BLaER1 treated with 17β-estradiol and CSF1 and Interleukin-3, amounts not matched to agents 10 nM and 100 nM (cell line): Measurements from ENCODE around the gene TCP11L2.

Experiments used
- H3K27ac ChIP-seq, 11 experiments: shearing (Covaris generic); formaldehyde crosslinking; 2 replicates each; pipeline ENCODE4 v1.8.1; 2022
- H3K27me3 ChIP-seq, 11 experiments: shearing (Covaris generic); formaldehyde crosslinking; 2 replicates each; pipeline ENCODE4 v1.8.1; 2022
- H3K36me3 ChIP-seq, 11 experiments: shearing (Covaris generic); formaldehyde crosslinking; 2 replicates each; pipeline ENCODE4 v1.8.1; 2022
- H3K4me1 ChIP-seq, 10 experiments: shearing (Covaris generic); formaldehyde crosslinking; 2 replicates each; pipeline ENCODE4 v1.8.1; 2022
- H3K4me2 ChIP-seq, 11 experiments: shearing (Covaris generic); formaldehyde crosslinking; 2 replicates each; pipeline ENCODE4 v1.8.1; 2022
- H3K4me3 ChIP-seq, 10 experiments: shearing (Covaris generic); formaldehyde crosslinking; 2 replicates each; pipeline ENCODE4 v1.8.1; 2022
- H3K9ac ChIP-seq, 11 experiments: shearing (Covaris generic); formaldehyde crosslinking; 2 replicates each; pipeline ENCODE4 v1.8.1; 2022
- H3K9me3 ChIP-seq, 11 experiments: shearing (Covaris generic); formaldehyde crosslinking; replicated peaks in 1 of 11; 2 replicates each; pipeline ENCODE4 v1.8.1; 2022
- H4K20me1 ChIP-seq, 11 experiments: shearing (Covaris generic); formaldehyde crosslinking; 2 replicates each; pipeline ENCODE4 v1.8.1; 2022
- Cebpa-rat ChIP-seq, 11 experiments: shearing (Covaris generic); IDR thresholded peaks; 2 replicates each; pipeline ENCODE4 v1.8.1; 2022

Gene TCP11L2

GRCh38 chr12:106357549-106358395, 55.2 kb downstream of the TCP11L2 start, which contains the start of gene POLR3B:
TSS of gene POLR3B (plus strand) at chr12:106357748. CDS start at chr12:106357880, 132 bp downstream.
- Histone ChIP-seq H3K4me2 (peak within 1 kb of the TSS; percentile 76 to 94 (median 88)), H3K9ac (peak within 1 kb of the TSS; percentile 75 to 88 (median 83)), H3K36me3 (peaks cover 0 to 5% (median 0%) of the 10 kb centered on the region in 11 experiments; a peak in 1 of 22 replicates), H3K4me3 (peak within 1 kb of the TSS; percentile 59 to 82 (median 70)), H3K4me1 (peaks cover 16 to 27% (median 21%) of the 10 kb centered on the region in 10 experiments), H3K9me3 (no peaks in the 10 kb centered on the region), H3K27me3 (no peaks in the 10 kb centered on the region), H3K27ac (peak within 1 kb of the TSS; percentile 61 to 92 (median 84)), H4K20me1 (peaks cover 0 to 11% (median 0%) of the 10 kb centered on the region in 11 experiments; a peak in 2 of 22 replicates)
- no peak for TF ChIP-seq Cebpa-rat (IDR thresholded peaks at IDR 0.05)

- no peaks in the 10 kb centered on the region for H3K27me3 ChIP-seq
These were observed 56.1 kb downstream of the TCP11L2 start for GRCh38 chr12:106358396-106359241.

GRCh38 chr12:106359646-106360399, 57.3 kb downstream of the TCP11L2 start:
- Histone ChIP-seq H3K9me3 (no peaks in the 10 kb centered on the region), H3K4me1 (peaks cover 16 to 27% (median 21%) of the 10 kb centered on the region in 10 experiments), H3K27ac (0 out of 22 replicates have a peak overlapping the region, but pooled peaks of 1 of the 11 experiments have one; percentile 87), H3K9ac (peak overlapping the region in 1 of 11 experiments; percentile 83; a peak in 2 of 22 replicates), H3K36me3 (peaks cover 2 to 20% (median 11%) of the 10 kb centered on the region in 11 experiments; a peak in 12 of 22 replicates), H3K4me3 (no peak overlapping the region), H3K4me2 (peak overlapping the region in 10 of 11 experiments; percentile 76 to 94 (median 88); a peak in 15 of 22 replicates), H3K27me3 (no peaks in the 10 kb centered on the region), H4K20me1 (peaks cover 0 to 19% (median 0%) of the 10 kb centered on the region in 11 experiments; a peak in 2 of 22 replicates)
- TF ChIP-seq Cebpa-rat (IDR thresholded peaks at IDR 0.05): no peak

More at GRCh38 chr12:106358396-106359241, 56.1 kb downstream of the TCP11L2 start:
- peak overlapping the region; percentile 61 to 92 (median 84) for H3K27ac ChIP-seq
- no peaks in the 10 kb centered on the region for H3K9me3 ChIP-seq
- H3K36me3 ChIP-seq: peaks cover 0 to 11% (median 0%) of the 10 kb centered on the region in 11 experiments; a peak in 2 of 22 replicates
- H3K4me2 ChIP-seq: peak overlapping the region; percentile 76 to 94 (median 88)
- peak overlapping the region; percentile 59 to 82 (median 70) for H3K4me3 ChIP-seq
- H4K20me1 ChIP-seq: peaks cover 0 to 19% (median 0%) of the 10 kb centered on the region in 11 experiments; a peak in 2 of 22 replicates
- peak in 1 of 11 experiments; percentile 25; a peak in 2 of 22 replicates for TF ChIP-seq Cebpa-rat (IDR thresholded peaks at IDR 0.05)
- peaks cover 16 to 27% (median 21%) of the 10 kb centered on the region in 10 experiments for H3K4me1 ChIP-seq
- H3K9ac ChIP-seq: peak overlapping the region; percentile 75 to 88 (median 83)

GRCh38 chr12:106360400-106360994, 58.0 kb downstream of the TCP11L2 start:
- H3K4me1 ChIP-seq: peaks cover 16 to 27% (median 21%) of the 10 kb centered on the region in 10 experiments
- H3K4me2 ChIP-seq: no peak overlapping the region
- H4K20me1 ChIP-seq: peaks cover 0 to 19% (median 0%) of the 10 kb centered on the region in 11 experiments; a peak in 2 of 22 replicates
- H3K9me3 ChIP-seq: no peaks in the 10 kb centered on the region
- no peak overlapping the region for H3K4me3 ChIP-seq
- H3K9ac ChIP-seq: no peak overlapping the region
- no peak overlapping the region for H3K27ac ChIP-seq
- peaks cover 2 to 26% (median 14%) of the 10 kb centered on the region in 11 experiments; a peak in 13 of 22 replicates for H3K36me3 ChIP-seq
- TF ChIP-seq Cebpa-rat (IDR thresholded peaks at IDR 0.05): no peak
- no peaks in the 10 kb centered on the region for H3K27me3 ChIP-seq

GRCh38 chr12:106362971-106363370, 60.4 kb downstream of the TCP11L2 start:
- peaks cover 6 to 35% (median 27%) of the 10 kb centered on the region in 11 experiments; a peak in 18 of 22 replicates for H3K36me3 ChIP-seq
- H3K27me3 ChIP-seq: no peaks in the 10 kb centered on the region
- H3K9ac ChIP-seq: no peak overlapping the region
- H3K4me2 ChIP-seq: no peak overlapping the region
- no peak overlapping the region for H3K4me3 ChIP-seq
- peaks cover 0 to 19% (median 0%) of the 10 kb centered on the region in 11 experiments; a peak in 2 of 22 replicates for H4K20me1 ChIP-seq
- no peaks in the 10 kb centered on the region for H3K9me3 ChIP-seq
- no peak for TF ChIP-seq Cebpa-rat (IDR thresholded peaks at IDR 0.05)
- no peak overlapping the region for H3K27ac ChIP-seq
- peaks cover 11 to 17% (median 14%) of the 10 kb centered on the region in 10 experiments for H3K4me1 ChIP-seq

- no peaks in the 10 kb centered on the region for H3K9me3 ChIP-seq
- peaks cover 0 to 19% (median 0%) of the 10 kb centered on the region in 11 experiments; a peak in 2 of 22 replicates for H4K20me1 ChIP-seq
- TF ChIP-seq Cebpa-rat (IDR thresholded peaks at IDR 0.05): no peak
- H3K4me2 ChIP-seq: no peak overlapping the region
- H3K9ac ChIP-seq: no peak overlapping the region
- H3K27me3 ChIP-seq: no peaks in the 10 kb centered on the region
- peaks cover 6 to 45% (median 29%) of the 10 kb centered on the region in 11 experiments; a peak in 20 of 22 replicates for H3K36me3 ChIP-seq
- no peak overlapping the region for H3K4me3 ChIP-seq
- H3K4me1 ChIP-seq: peaks cover 1 to 10% (median 5%) of the 10 kb centered on the region in 10 experiments; a peak in 17 of 20 replicates
- no peak overlapping the region for H3K27ac ChIP-seq
These were observed 61.7 kb downstream of the TCP11L2 start for GRCh38 chr12:106364261-106364660.

GRCh38 chr12:106369624-106370346, 67.3 kb downstream of the TCP11L2 start:
- no peak for TF ChIP-seq Cebpa-rat (IDR thresholded peaks at IDR 0.05)
- Histone ChIP-seq H3K4me3 (no peak overlapping the region), H3K4me1 (peaks cover 0 to 11% (median 1%) of the 10 kb centered on the region in 10 experiments; a peak in 6 of 20 replicates), H3K27ac (no peak overlapping the region), H3K4me2 (peak overlapping the region in 3 of 11 experiments; percentile 9 to 32 (median 18); a peak in 4 of 22 replicates), H3K27me3 (no peaks in the 10 kb centered on the region), H4K20me1 (no peaks in the 10 kb centered on the region), H3K9me3 (peaks cover 0 to 17% (median 5%) of the 10 kb centered on the region in 11 experiments; a peak in 11 of 22 replicates), H3K9ac (no peak overlapping the region), H3K36me3 (peaks cover 13 to 76% (median 57%) of the 10 kb centered on the region in 11 experiments)
